ENCODE results near the gene BHLHA15. TPM values are rescaled to one million over a fixed set of nuclear protein-coding genes. Genes with fewer than 3 reads are reported as not detected.

Gene BHLHA15
- total RNA-seq, result 0.13 and 0.19 TPM in 2 replicates

DNA sequence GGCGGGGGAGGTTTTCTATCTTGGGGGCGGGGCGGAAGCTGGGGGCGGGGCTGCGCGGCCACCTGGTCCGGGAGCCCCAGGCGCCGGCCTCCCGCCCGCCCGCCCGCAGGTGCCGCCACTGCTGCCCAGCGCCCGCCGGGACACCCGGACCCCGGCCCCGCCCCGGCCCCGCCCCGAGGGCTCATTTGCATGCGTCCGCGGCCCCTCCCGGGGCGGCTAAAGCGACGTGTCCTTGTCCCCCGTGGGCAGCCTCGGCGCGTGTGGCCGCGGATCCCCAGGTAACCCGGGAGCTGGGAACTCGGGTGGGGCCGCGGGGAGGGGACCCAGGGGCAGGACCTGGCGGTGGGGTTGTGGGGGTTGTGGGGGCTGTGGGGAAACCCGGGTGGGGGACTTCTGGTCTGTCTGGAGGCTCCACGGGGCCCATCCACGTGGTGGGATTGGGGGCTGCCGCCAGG is at the start of gene BHLHA15:
TSS of gene BHLHA15 (plus strand) at position 219 of the 455 bp plus-strand sequence. CDS start 871 bp downstream, outside the sequence.

DNA sequence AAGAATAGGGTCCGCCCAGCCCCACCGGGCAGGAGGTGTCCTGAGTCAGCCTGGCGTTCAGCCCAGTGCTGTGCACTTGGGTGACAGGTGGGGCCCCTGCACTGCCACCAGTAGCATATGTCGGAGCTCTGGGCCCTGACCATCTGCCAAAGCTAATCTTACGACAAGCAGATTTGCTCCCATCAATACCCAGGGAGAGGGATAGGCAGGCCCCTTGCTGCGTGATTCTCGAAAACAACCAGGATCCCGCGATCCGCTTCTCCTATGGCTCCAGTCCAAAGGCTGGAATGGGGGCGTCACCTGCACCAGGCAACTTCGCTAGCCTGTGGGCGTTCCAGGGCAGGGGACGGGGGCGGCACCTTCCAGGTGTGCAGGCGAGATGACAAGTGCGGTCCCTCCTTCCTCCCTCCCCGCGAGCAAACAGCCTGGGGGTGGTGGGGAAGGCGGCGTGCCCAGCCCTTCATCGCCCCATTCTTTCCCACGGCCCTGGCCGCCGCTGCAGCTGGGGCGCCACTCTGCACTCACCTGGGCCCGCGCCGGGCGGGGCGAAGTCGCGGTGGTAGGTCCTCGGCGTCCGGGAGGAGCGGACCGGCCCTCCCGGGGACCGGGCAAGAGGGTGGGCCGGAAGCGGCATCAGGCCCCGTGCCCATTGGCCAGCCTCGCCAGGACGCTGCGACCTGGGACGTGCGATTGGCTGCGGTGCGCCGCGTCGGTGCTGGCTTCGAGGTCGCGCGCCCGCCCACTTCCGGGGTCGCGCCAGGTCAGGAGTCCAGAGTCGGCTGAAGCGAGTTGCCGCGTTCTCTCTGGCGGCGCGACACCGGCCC is 40.6 kb downstream of the BHLHA15 start, which contains the start of gene TECPR1:
TSS of gene TECPR1 (minus strand) at position 632 of the 824 bp plus-strand sequence. CDS start 6,086 bp downstream, outside the sequence.

Other genes with a start within 250 kb of the BHLHA15 start
- gene OCM2, start 221.2 kb upstream of the BHLHA15 start, total RNA-seq, result not detected in 2 replicates
- 7.2 and 7.4 TPM in 2 replicates for gene LMTK2, start 104.6 kb upstream of the BHLHA15 start, total RNA-seq
- gene TECPR1, start 40.8 kb downstream of the BHLHA15 start, total RNA-seq, result 20.5 and 21.4 TPM in 2 replicates
- 120 and 135 TPM in 2 replicates for gene BRI3, start 70.2 kb downstream of the BHLHA15 start, total RNA-seq
- gene BAIAP2L1, start 189.7 kb downstream of the BHLHA15 start, total RNA-seq, result 0.62 and 0.92 TPM in 2 replicates